HG03442 (cell line): ENCODE results near the gene SLC27A2.

ENCODE experiments used
- ATAC-seq: cut with Tn5 transposase; IDR thresholded peaks from one replicate; pipeline ENCODE4 v1.9.1; 2021; ENCODE audit warnings: mild to moderate bottlenecking, moderate library complexity; ENCODE audit not compliant: unreplicated experiment

SLC27A2 gene

GRCh38 chr15:50235794-50236193 is 53.8 kb downstream of the SLC27A2 start:
- no peak for ATAC-seq

GRCh38 chr15:50236433-50236832 is 54.4 kb downstream of the SLC27A2 start:
- no peak for ATAC-seq

GRCh38 chr15:50238255-50238654 is 56.3 kb downstream of the SLC27A2 start:
- ATAC-seq = no peak

GRCh38 chr15:50241684-50242450 is 59.9 kb downstream of the SLC27A2 start:
- no peak for ATAC-seq

- no peak for ATAC-seq
Observed at GRCh38 chr15:50244153-50244552, 62.2 kb downstream of the SLC27A2 start.

- no peak for ATAC-seq
Observed at GRCh38 chr15:50244959-50245624, 63.1 kb downstream of the SLC27A2 start.

GRCh38 chr15:50246631-50247030 is 64.6 kb downstream of the SLC27A2 start:
- no peak for ATAC-seq

GRCh38 chr15:50247819-50248655 is 66.0 kb downstream of the SLC27A2 start:
- peak; percentile 98 for ATAC-seq

GRCh38 chr15:50248994-50249582 is 67.1 kb downstream of the SLC27A2 start:
- no peak for ATAC-seq

GRCh38 chr15:50249704-50250103 is 67.7 kb downstream of the SLC27A2 start:
- ATAC-seq = no peak

GRCh38 chr15:50250760-50251394 is 68.9 kb downstream of the SLC27A2 start:
- ATAC-seq = no peak

- no peak for ATAC-seq
Observed at GRCh38 chr15:50251638-50252182, 69.7 kb downstream of the SLC27A2 start.

GRCh38 chr15:50252556-50252955 is 70.6 kb downstream of the SLC27A2 start:
- no peak for ATAC-seq

- no peak for ATAC-seq
Observed at GRCh38 chr15:50256188-50257041, 74.4 kb downstream of the SLC27A2 start.

GRCh38 chr15:50257332-50257731 is 75.3 kb downstream of the SLC27A2 start:
- ATAC-seq = no peak

GRCh38 chr15:50257924-50258323 is 75.9 kb downstream of the SLC27A2 start:
- ATAC-seq = no peak

GRCh38 chr15:50259276-50259675 is 77.3 kb downstream of the SLC27A2 start:
- no peak for ATAC-seq

GRCh38 chr15:50260969-50261496 is 79.0 kb downstream of the SLC27A2 start:
- peak; percentile 50 for ATAC-seq

GRCh38 chr15:50261981-50262380 is 80.0 kb downstream of the SLC27A2 start:
- ATAC-seq = no peak
